IMR-90 (cell line): ENCODE measurements around the gene KAT6B. TPM values are rescaled to one million over a fixed set of nuclear protein-coding genes. Genes with fewer than 3 reads are reported as not detected.
"Not testable (repeated sequence)": the region's sequence is repeated elsewhere in the genome, so short reads cannot be mapped to it uniquely, and the experiment has no call there.

Experiments used
- ATAC-seq: fragments of 200-7000 bp; cut with Tn5 transposase; 2 replicates; pipeline ENCODE4 v1.9.1; 2020; ENCODE audit warnings: low read depth, mild to moderate bottlenecking, moderate library complexity
- BruUV-seq: library from RNA; stranded (reverse); fragments of 400-500 nt; replicated peaks from 2 replicates; lab custom pipeline; 2021; lab: Mats Ljungman, UMichigan
- CTCF ChIA-PET: fragments of 300-600 bp; formaldehyde crosslinking; extraction: SDS; loops from one replicate; lab custom pipeline; 2021; ENCODE audit warnings: antibody characterized with exemption; lab: Yijun Ruan, JAX
- POLR2A ChIA-PET: fragments of 300-600 bp; sonication (Branson Sonifier 250); formaldehyde crosslinking; loops from one replicate; lab custom pipeline; 2022; ENCODE audit warnings: antibody characterized with exemption; ENCODE audit not compliant: unreplicated experiment; lab: Charles Lee
- DNase-seq: peaks from one replicate; pipeline ENCODE4 v3.0.0; 2013
- H2AFZ ChIP-seq: replicated peaks from 2 replicates; pipeline ENCODE3; 2013; ENCODE audit warnings: low read length, mild to moderate bottlenecking; ENCODE audit not compliant: poor library complexity
- H2AK5ac ChIP-seq: 2 replicates; pipeline ENCODE4 v1.6.1; 2013; ENCODE audit warnings: low read depth, low read length, inconsistent platforms
- H2AK9ac ChIP-seq: replicated peaks from 2 replicates; pipeline ENCODE3; 2013; ENCODE audit warnings: mild to moderate bottlenecking, low read depth, low read length, moderate library complexity; ENCODE audit not compliant: poor library complexity
- H2BK120ac ChIP-seq: 2 replicates; pipeline ENCODE4 v1.6.1; 2013; ENCODE audit warnings: low read depth, low read length, inconsistent platforms
- H2BK15ac ChIP-seq: 3 replicates; pipeline ENCODE4 v1.6.1; 2013; ENCODE audit warnings: low read depth, low read length, inconsistent platforms
- H2BK20ac ChIP-seq: 2 replicates; pipeline ENCODE4 v1.6.1; 2013; ENCODE audit warnings: low read depth, mild to moderate bottlenecking, inconsistent platforms, low read length, moderate library complexity
- H2BK5ac ChIP-seq: 2 replicates; pipeline ENCODE4 v1.6.1; 2013; ENCODE audit warnings: mild to moderate bottlenecking, low read depth, low read length, inconsistent platforms; ENCODE audit not compliant: poor library complexity, severe bottlenecking
- H3K14ac ChIP-seq: replicated peaks from 2 replicates; pipeline ENCODE4 v1.6.1; 2013; ENCODE audit warnings: low read depth, low read length, inconsistent platforms
- H3K18ac ChIP-seq: 2 replicates; pipeline ENCODE4 v1.6.1; 2013; ENCODE audit warnings: low read depth, low read length, control low read depth
- H3K23ac ChIP-seq: 2 replicates; pipeline ENCODE4 v1.6.1; 2013; ENCODE audit warnings: low read depth, low read length, inconsistent platforms
- H3K27ac ChIP-seq: 2 replicates; pipeline ENCODE4 v1.5.1; 2013; ENCODE audit warnings: mild to moderate bottlenecking, control low read depth, low read length; ENCODE audit not compliant: insufficient read depth
- H3K27me3 ChIP-seq: 2 replicates; pipeline ENCODE4 v1.6.1; 2013; ENCODE audit warnings: low read length; ENCODE audit not compliant: control insufficient read depth, insufficient read depth
- H3K36me3 ChIP-seq: 2 replicates; pipeline ENCODE4 v1.6.1; 2013; ENCODE audit warnings: low read length, mixed read lengths; ENCODE audit not compliant: control insufficient read depth, insufficient read depth
- H3K4ac ChIP-seq: 2 replicates; pipeline ENCODE4 v1.6.1; 2013; ENCODE audit warnings: low read depth, low read length, inconsistent platforms
- H3K4me1 ChIP-seq: 2 replicates; pipeline ENCODE4 v1.6.1; 2013; ENCODE audit warnings: low read length, mixed read lengths; ENCODE audit not compliant: control insufficient read depth, insufficient read depth
- H3K4me2 ChIP-seq: 2 replicates; pipeline ENCODE4 v1.6.1; 2013; ENCODE audit warnings: low read depth, mild to moderate bottlenecking, control low read depth, low read length, moderate library complexity
- H3K4me3 ChIP-seq: 2 replicates; pipeline ENCODE4 v1.5.1; 2013; ENCODE audit warnings: low read depth, mild to moderate bottlenecking, control low read depth, low read length, moderate library complexity; ENCODE audit not compliant: insufficient read depth
- H3K56ac ChIP-seq: 2 replicates; pipeline ENCODE4 v1.6.1; 2013; ENCODE audit warnings: low read length, inconsistent platforms; ENCODE audit not compliant: insufficient read depth; ENCODE audit errors: extremely low read depth
- H3K79me1 ChIP-seq, 2 experiments: 2 replicates each; pipeline ENCODE4 v1.6.1; 2013; ENCODE audit warnings: low read length in 2 of 2, inconsistent platforms in 1 of 2, low read depth in 1 of 2
- H3K9ac ChIP-seq: 2 replicates; pipeline ENCODE4 v1.6.1; 2013; ENCODE audit warnings: low read depth, low read length, control low read depth
- H3K9me1 ChIP-seq: 2 replicates; pipeline ENCODE4 v1.6.1; 2013; ENCODE audit warnings: low read length, inconsistent platforms; ENCODE audit not compliant: insufficient read depth
- H3K9me3 ChIP-seq: 2 replicates; pipeline ENCODE4 v1.6.1; 2013; ENCODE audit warnings: low read length; ENCODE audit not compliant: control insufficient read depth, insufficient read depth
- H4K20me1 ChIP-seq: 2 replicates; pipeline ENCODE4 v1.6.1; 2013; ENCODE audit warnings: low read length, inconsistent platforms; ENCODE audit not compliant: insufficient read depth
- H4K5ac ChIP-seq: 2 replicates; pipeline ENCODE4 v1.6.1; 2013; ENCODE audit warnings: mild to moderate bottlenecking, low read depth, low read length, control low read depth
- H4K8ac ChIP-seq, 2 experiments: 2 replicates each; pipeline ENCODE4 v1.6.1; 2013; ENCODE audit warnings: low read depth in 2 of 2, low read length in 2 of 2, control low read depth in 1 of 2, inconsistent platforms in 1 of 2
- H4K91ac ChIP-seq: 2 replicates; pipeline ENCODE4 v1.6.1; 2013; ENCODE audit warnings: low read depth, low read length, inconsistent platforms; ENCODE audit not compliant: insufficient read depth
- WGBS, 2 experiments: methylation state at CpG; one replicate each; pipeline versions ENCODE4 v1.1.5 to v1.1.7; 2013; ENCODE audit warnings: missing lambda C conversion rate in 2 of 2; ENCODE audit not compliant: insufficient read length in 1 of 2; ENCODE audit errors: extremely low coverage in 2 of 2; 5-methylcytosine and 5-hydroxymethylcytosine counted together
- dilution Hi-C: fragments of 300-500 bp; cut with HindIII; formaldehyde crosslinking; loops from one replicate; pipeline ENCODE4 v1.14.3; 2018; ENCODE audit warnings: low sequenced_read_pairs; ENCODE audit not compliant: unreplicated experiment
- in situ Hi-C: fragments of 300-500 bp; cut with MboI; formaldehyde crosslinking; loops from 3 replicates; pipeline ENCODE4 v1.14.3; 2019; ENCODE audit warnings: low sequenced_read_pairs, inconsistent platforms, mixed read lengths
- intact Hi-C: fragments of 100-400 bp; cut with micrococcal nuclease; formaldehyde crosslinking; loops from 2 replicates; pipeline ENCODE4 v1.10.0; 2022
- polyA plus RNA-seq, 3 experiments: library from polyadenylated mRNA; depleted of rRNA; stranded (reverse); fragments of >200 nt; gene quantifications; 2 replicates each; pipeline ENCODE4 v1.2.3, GENCODE V29; 2012; ENCODE audit warnings: low replicate concordance in 1 of 3
- total RNA-seq: library from RNA; depleted of rRNA; stranded (reverse); fragments of >200 nt; gene quantifications from 2 replicates; pipeline ENCODE4 v1.2.3, GENCODE V29; 2012

KAT6B gene
- total and polyA plus RNA-seq, 2 of the 4 experiments (the other 2 are of a cell fraction): 8.8 to 28.1 TPM

DNA sequence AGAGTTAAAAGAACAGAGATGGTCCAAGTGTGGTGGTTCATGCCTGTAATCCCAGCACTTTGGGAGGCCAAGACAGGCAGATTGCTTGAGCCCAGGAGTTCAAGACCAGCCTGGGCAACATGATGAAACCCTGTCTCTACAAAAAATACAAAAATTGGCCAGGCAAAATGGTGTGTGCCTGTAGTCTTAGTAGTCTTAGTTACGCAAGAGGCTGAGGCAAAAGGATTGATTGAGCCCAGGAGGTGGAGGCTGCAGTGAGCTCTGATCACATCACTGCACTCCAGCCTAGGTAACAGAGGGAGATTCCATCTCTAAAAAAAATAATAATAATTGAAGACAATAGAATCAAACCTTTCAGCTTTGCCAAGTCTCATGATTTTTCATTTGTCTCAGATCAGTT, 33.2 kb upstream of the KAT6B start:
- H3K79me1 ChIP-seq, H3K4me2 ChIP-seq, H2BK20ac ChIP-seq, H4K5ac ChIP-seq, H3K18ac ChIP-seq, H4K8ac ChIP-seq, H4K20me1 ChIP-seq, H2BK5ac ChIP-seq, H3K23ac ChIP-seq, H2BK120ac ChIP-seq, H3K36me3 ChIP-seq, H3K27ac ChIP-seq, H2BK15ac ChIP-seq, POLR2A ChIA-PET, H2AFZ ChIP-seq, H3K9me3 ChIP-seq, DNase-seq, dilution Hi-C loops, H3K9ac ChIP-seq, intact Hi-C loops, H4K91ac ChIP-seq, CTCF ChIA-PET, ATAC-seq, H2AK5ac ChIP-seq, H3K27me3 ChIP-seq, H3K4me3 ChIP-seq, H3K4me1 ChIP-seq, BruUV-seq, H2AK9ac ChIP-seq, H3K56ac ChIP-seq, in situ Hi-C loops, H3K4ac ChIP-seq, H3K9me1 ChIP-seq, H3K14ac ChIP-seq: not testable (repeated sequence)
- WGBS, 2 experiments: no CpG with 5 or more reads among the region's 1 CpG
